Measurements from ENCODE around the gene KIF5A. TPM values are rescaled to one million over a fixed set of nuclear protein-coding genes. Genes with fewer than 3 reads are reported as not detected.

Gene KIF5A
- total and polyA plus RNA-seq, 5 experiments from 2014 or later, result 0.17 to 2.3 (median 0.85) TPM; not detected in 1

GRCh38 chr12:57607958-57608663 lies 58.3 kb downstream of the KIF5A start:
- H3K4me1 Mint-ChIP-seq, result peaks cover 18 to 48% (median 40%) of the 10 kb centered on the region in 4 donors
- H3K27ac Mint-ChIP-seq, result peak overlapping the region in 1 of 10 donors; percentile 4
- H3K36me3 Mint-ChIP-seq, result peaks cover 0 to 6% (median 1%) of the 10 kb centered on the region in 3 donors
- H3K27me3 Mint-ChIP-seq, result peaks cover 0 to 10% (median 8%) of the 10 kb centered on the region in 5 donors
- H3K4me3 Mint-ChIP-seq, result no peak overlapping the region
- POLR2A ChIA-PET, result interaction anchor here (0.5 kb wide), 1 partner anchor 15 kb away, joined by 3 read pairs; no protein-coding TSS in a partner anchor
- DNase-seq, result no peak
- H3K9me3 Mint-ChIP-seq, result no peaks in the 10 kb centered on the region
- ATAC-seq, result no peak

GRCh38 chr12:57609101-57609780 lies 59.4 kb downstream of the KIF5A start:
- Mint-ChIP-seq H3K36me3 (peaks cover 0 to 6% (median 1%) of the 10 kb centered on the region in 3 donors), H3K9me3 (no peaks in the 10 kb centered on the region), H3K27ac (no peak overlapping the region), H3K4me1 (peaks cover 12 to 37% (median 31%) of the 10 kb centered on the region in 4 donors), H3K4me3 (peak overlapping the region in 1 of 10 donors; percentile 6), H3K27me3 (peaks cover 0 to 18% (median 8%) of the 10 kb centered on the region in 5 donors)
- ATAC-seq, result no peak
- DNase-seq, result no peak
- POLR2A ChIA-PET, result interaction anchor here (0.6 kb wide), 1 partner anchor 132 kb away, joined by 3 read pairs; no protein-coding TSS in a partner anchor

GRCh38 chr12:57609781-57610553 lies 60.1 kb downstream of the KIF5A start:
- Mint-ChIP-seq H3K27ac (peak overlapping the region in 6 of 10 donors; percentile 43 to 89 (median 59)), H3K9me3 (no peaks in the 10 kb centered on the region), H3K36me3 (peaks cover 0 to 6% (median 1%) of the 10 kb centered on the region in 3 donors), H3K4me3 (peak overlapping the region; percentile 69 to 88 (median 84)), H3K4me1 (peaks cover 12 to 39% (median 26%) of the 10 kb centered on the region in 4 donors), H3K27me3 (peaks cover 0 to 22% (median 8%) of the 10 kb centered on the region in 5 donors)
- ATAC-seq, result no peak
- no peak for DNase-seq
- POLR2A ChIA-PET, result interaction anchor here (0.6 to 0.8 kb wide), 3 partner anchors 33 to 132 kb away, joined by 3 read pairs; no protein-coding TSS in a partner anchor

- Mint-ChIP-seq H3K4me1 (peaks cover 6 to 33% (median 20%) of the 10 kb centered on the region in 4 donors), H3K36me3 (peaks cover 0 to 5% (median 1%) of the 10 kb centered on the region in 3 donors), H3K9me3 (no peaks in the 10 kb centered on the region), H3K27me3 (peaks cover 1 to 29% (median 8%) of the 10 kb centered on the region in 5 donors), H3K4me3 (peak overlapping the region; percentile 69 to 88 (median 84)), H3K27ac (peak overlapping the region in 7 of 10 donors; percentile 34 to 89 (median 58))
- DNase-seq (peak in 1 of 10 donors; percentile 24), ATAC-seq (peak; percentile 57)
- POLR2A ChIA-PET, result interaction anchor here (0.6 to 1.2 kb wide), 5 partner anchors 11 to 329 kb away, joined by 3 read pairs; no protein-coding TSS in a partner anchor
Measured at GRCh38 chr12:57610554-57611107, 60.8 kb downstream of the KIF5A start.

GRCh38 chr12:57611108-57611826 lies 61.4 kb downstream of the KIF5A start, which contains the start of gene ARHGEF25:
Gene ARHGEF25 (plus strand): TSS chr12:57611435. CDS start chr12:57611895, 460 bp downstream.
- ATAC-seq (peak; percentile 61 to 82), DNase-seq (peak in 2 of 10 donors; percentile 25 to 48)
- H3K4me1 Mint-ChIP-seq, result peaks cover 4 to 27% (median 15%) of the 10 kb centered on the region in 4 donors
- H3K36me3 Mint-ChIP-seq, result peaks cover 0 to 4% (median 1%) of the 10 kb centered on the region in 3 donors
- peak within 1 kb of the TSS in 8 of 10 donors; percentile 34 to 89 (median 64) for H3K27ac Mint-ChIP-seq
- POLR2A ChIA-PET, result interaction anchor here (0.6 to 1.2 kb wide), 4 partner anchors 11 to 329 kb away, joined by 3 read pairs; no protein-coding TSS in a partner anchor
- H3K4me3 Mint-ChIP-seq, result peak within 1 kb of the TSS; percentile 69 to 88 (median 84)
- H3K9me3 Mint-ChIP-seq, result no peaks in the 10 kb centered on the region
- peaks cover 1 to 35% (median 10%) of the 10 kb centered on the region in 5 donors for H3K27me3 Mint-ChIP-seq

GRCh38 chr12:57611827-57612710 lies 62.2 kb downstream of the KIF5A start:
- peaks cover 2 to 43% (median 14%) of the 10 kb centered on the region in 5 donors for H3K27me3 Mint-ChIP-seq
- no peak for ATAC-seq
- POLR2A ChIA-PET, result interaction anchor here (0.6 to 1.2 kb wide), 2 partner anchors 154 to 1139 kb away, joined by 3 read pairs; no protein-coding TSS in a partner anchor

GRCh38 chr12:57612711-57613426 lies 63.0 kb downstream of the KIF5A start:
- Mint-ChIP-seq H3K27me3 (peaks cover 8 to 51% (median 22%) of the 10 kb centered on the region in 5 donors), H3K9me3 (no peaks in the 10 kb centered on the region), H3K4me1 (peaks cover 4 to 25% (median 12%) of the 10 kb centered on the region in 4 donors), H3K4me3 (peak overlapping the region in 3 of 10 donors; percentile 30 to 69 (median 52)), H3K27ac (no peak overlapping the region), H3K36me3 (peaks cover 0 to 5% (median 2%) of the 10 kb centered on the region in 3 donors)
- ATAC-seq, result no peak
- POLR2A ChIA-PET, result no interaction called here
- no peak for DNase-seq

More at GRCh38 chr12:57611827-57612710, 62.2 kb downstream of the KIF5A start:
- no peak for DNase-seq
- H3K27ac Mint-ChIP-seq, result peak overlapping the region in 6 of 10 donors; percentile 7 to 83 (median 70)
- peak overlapping the region; percentile 52 to 88 (median 74) for H3K4me3 Mint-ChIP-seq
- H3K9me3 Mint-ChIP-seq, result no peaks in the 10 kb centered on the region
- peaks cover 4 to 25% (median 12%) of the 10 kb centered on the region in 4 donors for H3K4me1 Mint-ChIP-seq
- H3K36me3 Mint-ChIP-seq, result peaks cover 0 to 2% (median 1%) of the 10 kb centered on the region in 3 donors

- peaks cover 0 to 4% (median 2%) of the 10 kb centered on the region in 3 donors for H3K36me3 Mint-ChIP-seq
- H3K9me3 Mint-ChIP-seq, result no peaks in the 10 kb centered on the region
- peaks cover 8 to 58% (median 28%) of the 10 kb centered on the region in 5 donors for H3K27me3 Mint-ChIP-seq
- no peak overlapping the region for H3K27ac Mint-ChIP-seq
- H3K4me1 Mint-ChIP-seq, result peaks cover 4 to 25% (median 12%) of the 10 kb centered on the region in 4 donors
- DNase-seq (no peak), ATAC-seq (no peak)
- peak overlapping the region in 1 of 10 donors; percentile 30 for H3K4me3 Mint-ChIP-seq
- POLR2A ChIA-PET, result interaction anchor here (1.4 kb wide), 1 partner anchor 8 kb away, joined by 5 read pairs; no protein-coding TSS in a partner anchor
Measured at GRCh38 chr12:57613427-57614109, 63.7 kb downstream of the KIF5A start.

- H3K9me3 Mint-ChIP-seq, result no peaks in the 10 kb centered on the region
- no peak overlapping the region for H3K4me3 Mint-ChIP-seq
- DNase-seq (no peak), ATAC-seq (no peak)
- peaks cover 13 to 66% (median 34%) of the 10 kb centered on the region in 5 donors for H3K27me3 Mint-ChIP-seq
- H3K36me3 Mint-ChIP-seq, result peaks cover 0 to 4% (median 2%) of the 10 kb centered on the region in 3 donors
- no peak overlapping the region for H3K27ac Mint-ChIP-seq
- POLR2A ChIA-PET, result interaction anchor here (1.4 kb wide), 1 partner anchor 9 kb away, joined by 5 read pairs; no protein-coding TSS in a partner anchor
- peaks cover 7 to 31% (median 17%) of the 10 kb centered on the region in 4 donors for H3K4me1 Mint-ChIP-seq
Measured at GRCh38 chr12:57614178-57614947, 64.5 kb downstream of the KIF5A start.
